Measurements from ENCODE around the gene PAPPA. TPM values are rescaled to one million over a fixed set of nuclear protein-coding genes. Genes with fewer than 3 reads are reported as not detected.

PAPPA gene
- total RNA-seq, 1 experiment from 2014 or later, result 0.22 TPM

GRCh38 chr9:116368680-116369079 lies 215.1 kb downstream of the PAPPA start (continued):
- no peak for TF ChIP-seq ZNF425 (CRISPR knock-in tag; conservative IDR thresholded peaks at IDR 0.05)

DNA sequence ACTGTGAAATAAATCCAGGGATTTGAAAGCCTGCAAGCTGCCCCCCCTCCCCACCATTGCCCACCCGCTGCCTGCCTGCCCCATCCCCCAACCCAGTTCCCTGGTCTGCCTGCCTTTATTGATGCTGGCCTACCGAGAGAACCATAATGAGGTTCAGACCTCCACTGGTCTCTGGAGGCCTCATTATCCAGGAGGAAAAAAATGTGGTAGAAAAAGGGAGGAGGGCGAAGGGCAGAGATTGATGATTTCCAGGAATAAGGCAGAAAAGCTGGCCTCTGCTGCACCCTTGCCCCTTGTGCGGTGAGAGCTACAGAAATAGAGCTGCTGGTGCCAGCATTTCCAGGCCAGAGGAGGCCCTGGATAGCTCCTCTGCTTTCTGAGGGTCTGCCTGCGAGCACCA lies 216.1 kb downstream of the PAPPA start:
- no peaks in the 10 kb centered on the region for H3K36me3 Mint-ChIP-seq
- ATAC-seq (no peak), DNase-seq (ENCODE audit: low spot score) (no peak)
- ChIA-PET POLR2A (no interaction called here), CTCF (interaction anchor here (0.7 kb wide), 1 partner anchor 113 kb away, joined by 3 read pairs; no protein-coding TSS in a partner anchor)
- H3K4me1 Mint-ChIP-seq, result peaks cover 3% of the 10 kb centered on the region; the same call in 1 of the 2 replicates
- no peak overlapping the region for H3K27ac Mint-ChIP-seq
- no peak overlapping the region for H3K4me3 Mint-ChIP-seq
- no peaks in the 10 kb centered on the region for H3K9me3 Mint-ChIP-seq
- no peaks in the 10 kb centered on the region for H3K27me3 Mint-ChIP-seq (ENCODE audit: low read depth)
- TF ChIP-seq ZNF281 (CRISPR knock-in tag; IDR thresholded peaks at IDR 0.05) (no peak), FOXP4 (CRISPR knock-in tag; IDR thresholded peaks at IDR 0.05) (no peak), MYBL2 (CRISPR knock-in tag; IDR thresholded peaks at IDR 0.05) (no peak), HMGA2 (CRISPR knock-in tag; IDR thresholded peaks at IDR 0.05) (no peak), NFATC4 (CRISPR knock-in tag; IDR thresholded peaks at IDR 0.05) (no peak), SMAD4 (CRISPR knock-in tag; IDR thresholded peaks at IDR 0.05) (no peak)

DNA sequence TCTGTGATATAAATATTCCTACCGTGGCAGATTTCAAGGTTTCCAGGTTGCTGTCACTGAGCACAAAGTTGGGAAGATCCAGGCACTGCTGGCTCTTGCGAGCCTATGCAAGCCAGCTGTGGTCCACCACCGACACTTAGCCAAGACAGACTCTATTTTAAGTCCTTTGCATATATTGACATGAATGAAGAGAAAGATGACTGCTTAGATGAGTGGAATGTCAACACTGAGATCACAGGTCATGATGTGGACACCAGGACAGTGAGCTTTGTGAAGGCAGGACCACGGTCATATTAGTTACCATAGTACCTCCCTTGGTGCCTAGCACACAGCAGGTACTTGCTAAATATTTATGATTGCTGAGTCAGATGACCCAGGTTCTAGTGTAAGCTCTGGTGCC lies 217.0 kb downstream of the PAPPA start:
- no peaks in the 10 kb centered on the region for H3K4me1 Mint-ChIP-seq
- H3K36me3 Mint-ChIP-seq, result no peaks in the 10 kb centered on the region
- TF ChIP-seq RELA (CRISPR knock-in tag; IDR thresholded peaks at IDR 0.05; ENCODE audit: borderline replicate concordance), result no peak
- TF ChIP-seq ZNF121 (CRISPR knock-in tag; IDR thresholded peaks at IDR 0.05), result no peak
- TF ChIP-seq FOXP1 (CRISPR knock-in tag; IDR thresholded peaks at IDR 0.05; ENCODE audit: borderline replicate concordance), result no peak
- no peak for TF ChIP-seq NR2C2 (CRISPR knock-in tag; IDR thresholded peaks at IDR 0.05)
- TF ChIP-seq ZNF416 (CRISPR knock-in tag; IDR thresholded peaks at IDR 0.05), result no peak
- TF ChIP-seq, protein P1, sequence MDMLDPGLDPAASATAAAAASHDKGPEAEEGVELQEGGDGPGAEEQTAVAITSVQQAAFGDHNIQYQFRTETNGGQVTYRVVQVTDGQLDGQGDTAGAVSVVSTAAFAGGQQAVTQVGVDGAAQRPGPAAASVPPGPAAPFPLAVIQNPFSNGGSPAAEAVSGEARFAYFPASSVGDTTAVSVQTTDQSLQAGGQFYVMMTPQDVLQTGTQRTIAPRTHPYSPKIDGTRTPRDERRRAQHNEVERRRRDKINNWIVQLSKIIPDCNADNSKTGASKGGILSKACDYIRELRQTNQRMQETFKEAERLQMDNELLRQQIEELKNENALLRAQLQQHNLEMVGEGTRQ (CRISPR knock-in tag; IDR thresholded peaks at IDR 0.05), result no peak
- TF ChIP-seq ATF1 (CRISPR knock-in tag; IDR thresholded peaks at IDR 0.05), result no peak
- no peak for TF ChIP-seq SMAD3 (CRISPR knock-in tag; IDR thresholded peaks at IDR 0.05; ENCODE audit: borderline replicate concordance)
- TF ChIP-seq ZNF138 (CRISPR knock-in tag; conservative IDR thresholded peaks at IDR 0.05), result no peak
- TF ChIP-seq HMGXB4 (CRISPR knock-in tag; IDR thresholded peaks at IDR 0.05), result no peak
- TF ChIP-seq NFYB (CRISPR knock-in tag; conservative IDR thresholded peaks at IDR 0.05; ENCODE audit: low read depth), result no peak
- no peak for TF ChIP-seq FOXK1 (CRISPR knock-in tag; IDR thresholded peaks at IDR 0.05)
- no peak for TF ChIP-seq SMAD4 (CRISPR knock-in tag; IDR thresholded peaks at IDR 0.05)
- no peak for TF ChIP-seq GRHL2 (CRISPR knock-in tag; IDR thresholded peaks at IDR 0.05; ENCODE audit: insufficient replicate concordance, severe bottlenecking)
- no peak overlapping the region for H3K4me3 Mint-ChIP-seq
- ChIA-PET CTCF (no interaction called here), POLR2A (no interaction called here)
- no peak for ATAC-seq
- no peaks in the 10 kb centered on the region for H3K9me3 Mint-ChIP-seq
- DNase-seq (ENCODE audit: low spot score), result no peak
- no peaks in the 10 kb centered on the region for H3K27me3 Mint-ChIP-seq (ENCODE audit: low read depth)
- H3K27ac Mint-ChIP-seq, result no peak overlapping the region

Data from WTC11 (cell line).